H1 (cell line): ENCODE results near the gene FAM114A2. TPM values are rescaled to one million over a fixed set of nuclear protein-coding genes. Genes with fewer than 3 reads are reported as not detected.

Experiments
- CHD7 ChIP-seq: fragments of 300-600 bp; sonication (generic); IDR thresholded peaks from 2 replicates; pipeline ENCODE4 v1.7.1; 2012; ENCODE audit warnings: low read length, moderate library complexity, mild to moderate bottlenecking, inconsistent platforms; ENCODE audit not compliant: insufficient replicate concordance
- CTCF ChIP-seq, 3 experiments: IDR thresholded peaks; 1 replicate in 2 of 3; 2 replicates in 1 of 3; pipeline versions ENCODE4 v1.5.1 to v1.6.1; 2011; ENCODE audit warnings: low read length in 3 of 3, mild to moderate bottlenecking in 3 of 3, inconsistent platforms in 2 of 3, low read depth in 1 of 3, moderate library complexity in 1 of 3; ENCODE audit not compliant: insufficient read depth in 1 of 3; ENCODE audit errors: control extremely low read depth in 1 of 3
- TEAD4 ChIP-seq: IDR thresholded peaks from 2 replicates; pipeline ENCODE4 v1.6.1; 2012; ENCODE audit warnings: low read depth, low read length, inconsistent platforms, mixed read lengths
- polyA plus RNA-seq, 7 experiments: library from polyadenylated mRNA; depleted of rRNA in 3 of 7; stranded (reverse) in 5 of 7; unstranded in 2 of 7; fragments of >200 nt in 5 of 7; fragments of 200-250 nt in 2 of 7; gene quantifications; 1 replicate in 5 of 7; 2 replicates in 1 of 7; 4 replicates in 1 of 7; pipeline versions ENCODE4 v1.2.1 to v1.2.3, GENCODE V29; 2011 to 2013; ENCODE audit warnings: missing spikeins in 2 of 7, mixed read lengths in 2 of 7
- total RNA-seq: library from RNA; stranded (reverse); fragmentation: NEBNext Ultra II Directional; extraction: Animal tissue kit (Norgen Biotek cat#: 25700); gene quantifications from 2 replicates; pipeline ENCODE4 v1.2.1, GENCODE V29; 2021

FAM114A2 gene
- total and polyA plus RNA-seq, 2 of the 8 experiments (the other 6 are each of a cell fraction or from before 2014, with no cell fraction given): 3.8 to 9.2 TPM

- TF ChIP-seq CHD7: no peak
- TF ChIP-seq TEAD4: no peak
- no peak for TF ChIP-seq CTCF (IDR thresholded peaks at IDR 0.05; ENCODE audit: control extremely low read depth in 1 of 3, insufficient read depth in 1 of 3, low read depth in 1 of 3, low read length in 3 of 3)
Measured at GRCh38 chr5:154039458-154039829, 734 bp upstream of the FAM114A2 start (continued).
